ENCODE results near the gene GRIK3.
"Not testable (repeated sequence)": the region's sequence is repeated elsewhere in the genome, so short reads cannot be mapped to it uniquely, and the experiment has no call there.

Gene GRIK3

GRCh38 chr1:37034121-37035013 is at the start of gene GRIK3:
Gene GRIK3 (minus strand): TSS chr1:37034515. CDS start chr1:37034108, 407 bp downstream.
- DNase-seq (ENCODE audit: low read depth), result no peak

- DNase-seq (ENCODE audit: low read depth), result no peak
Measured at GRCh38 chr1:37084013-37084412, 49.7 kb upstream of the GRIK3 start.

- DNase-seq (ENCODE audit: low read depth), result no peak
Measured at GRCh38 chr1:37083603-37084002, 49.3 kb upstream of the GRIK3 start.

- DNase-seq (ENCODE audit: low read depth), result not testable (repeated sequence)
Measured at GRCh38 chr1:37080296-37080986, 46.1 kb upstream of the GRIK3 start.

GRCh38 chr1:37078866-37079265 is 44.6 kb upstream of the GRIK3 start:
- no peak for DNase-seq (ENCODE audit: low read depth)

- no peak for DNase-seq (ENCODE audit: low read depth)
Measured at GRCh38 chr1:37076168-37076567, 41.9 kb upstream of the GRIK3 start.

GRCh38 chr1:37073854-37074379 is 39.6 kb upstream of the GRIK3 start:
- no peak for DNase-seq (ENCODE audit: low read depth)

GRCh38 chr1:37073152-37073853 is 39.0 kb upstream of the GRIK3 start:
- no peak for DNase-seq (ENCODE audit: low read depth)

GRCh38 chr1:37071829-37072228 is 37.5 kb upstream of the GRIK3 start:
- DNase-seq (ENCODE audit: low read depth), result no peak

- no peak for DNase-seq (ENCODE audit: low read depth)
Measured at GRCh38 chr1:37070126-37070525, 35.8 kb upstream of the GRIK3 start.

- no peak for DNase-seq (ENCODE audit: low read depth)
Measured at GRCh38 chr1:37069406-37069805, 35.1 kb upstream of the GRIK3 start.

- no peak for DNase-seq (ENCODE audit: low read depth)
Measured at GRCh38 chr1:37068897-37069296, 34.6 kb upstream of the GRIK3 start.

GRCh38 chr1:37068260-37068659 is 33.9 kb upstream of the GRIK3 start:
- no peak for DNase-seq (ENCODE audit: low read depth)

GRCh38 chr1:37064039-37064438 is 29.7 kb upstream of the GRIK3 start:
- no peak for DNase-seq (ENCODE audit: low read depth)

GRCh38 chr1:37059346-37059745 is 25.0 kb upstream of the GRIK3 start:
- DNase-seq (ENCODE audit: low read depth), result no peak

- DNase-seq (ENCODE audit: low read depth), result no peak
Measured at GRCh38 chr1:37058424-37058988, 24.2 kb upstream of the GRIK3 start.

- DNase-seq (ENCODE audit: low read depth), result no peak
Measured at GRCh38 chr1:37056325-37056724, 22.0 kb upstream of the GRIK3 start.

- DNase-seq (ENCODE audit: low read depth), result no peak
Measured at GRCh38 chr1:37055631-37056030, 21.3 kb upstream of the GRIK3 start.

GRCh38 chr1:37053173-37053572 is 18.9 kb upstream of the GRIK3 start:
- no peak for DNase-seq (ENCODE audit: low read depth)

- no peak for DNase-seq (ENCODE audit: low read depth)
Measured at GRCh38 chr1:37052120-37052519, 17.8 kb upstream of the GRIK3 start.

GRCh38 chr1:37051346-37051745 is 17.0 kb upstream of the GRIK3 start:
- DNase-seq (ENCODE audit: low read depth), result no peak

- DNase-seq (ENCODE audit: low read depth), result no peak
Measured at GRCh38 chr1:37047542-37047941, 13.2 kb upstream of the GRIK3 start.
